HepG2 (cell line): ENCODE data around the gene PHKB. TPM values are rescaled to one million over a fixed set of nuclear protein-coding genes. Genes with fewer than 3 reads are reported as not detected.

Experiments used
- ATAC-seq: fragments of 200-7000 bp; cut with Tn5 transposase; 3 replicates; pipeline ENCODE4 v1.9.1; 2020; ENCODE audit warnings: mild to moderate bottlenecking, moderate library complexity
- BruUV-seq: library from RNA; stranded (reverse); fragments of 400-500 nt; replicated peaks from 2 replicates; lab custom pipeline; 2021; lab: Mats Ljungman, UMichigan
- CTCF ChIA-PET: fragments of 300-600 bp; formaldehyde crosslinking; extraction: SDS; loops from one replicate; lab custom pipeline; 2021; ENCODE audit warnings: low total read pairs, inconsistent platforms, low intra/inter-chr PET ratio; lab: Yijun Ruan, JAX
- POLR2A ChIA-PET: fragments of 350-600 bp; sonication (Branson Sonifier 250); formaldehyde crosslinking; loops from one replicate; lab custom pipeline; 2020; ENCODE audit warnings: antibody characterized with exemption, inconsistent platforms; lab: Yijun Ruan, JAX
- DNase-seq: peaks from one replicate; pipeline ENCODE4 v3.0.0-alpha.2; 2015; ENCODE audit warnings: low spot score
- FAIRE-seq: peaks from 3 replicates; lab custom pipeline; 2011; peaks lifted over from hg19 to GRCh38; lab: Jason Lieb, UNC
- H2AFZ ChIP-seq: one replicate; pipeline ENCODE4 v1.6.1; 2011; ENCODE audit warnings: low read length, inconsistent platforms
- H3K27ac ChIP-seq: fragments of 300-600 bp; 3 replicates; pipeline ENCODE4 v1.8.0; 2011; ENCODE audit warnings: mixed run types, mild to moderate bottlenecking, mixed read lengths, low read length, inconsistent platforms; ENCODE audit not compliant: insufficient read depth; ENCODE audit errors: extremely low read length
- H3K27me3 ChIP-seq, 2 experiments: fragments of 200-600 bp in 1 of 2; 2 replicates in 1 of 2; 3 replicates in 1 of 2; pipeline versions ENCODE4 v1.6.0 to v1.8.0; 2011; ENCODE audit warnings: low read length in 2 of 2, mild to moderate bottlenecking in 2 of 2, moderate library complexity in 2 of 2, inconsistent platforms in 1 of 2; ENCODE audit not compliant: insufficient read depth in 2 of 2, control insufficient read depth in 1 of 2
- H3K36me3 ChIP-seq, 2 experiments: fragments of 200-600 bp in 1 of 2; replicated peaks in 1 of 2; 2 replicates in 1 of 2; 3 replicates in 1 of 2; pipeline versions ENCODE4 v1.5.1 to v1.8.0; 2011; ENCODE audit warnings: low read length in 2 of 2, inconsistent platforms in 1 of 2; ENCODE audit not compliant: insufficient read depth in 2 of 2, control insufficient read depth in 1 of 2
- H3K4me1 ChIP-seq: 2 replicates; pipeline ENCODE4 v1.5.1; 2012; ENCODE audit warnings: low read length, inconsistent platforms; ENCODE audit not compliant: insufficient read depth
- H3K4me2 ChIP-seq: 2 replicates; pipeline ENCODE4 v1.6.0; 2011; ENCODE audit warnings: low read depth, low read length, inconsistent platforms
- H3K4me3 ChIP-seq, 3 experiments: fragments of 200-600 bp in 1 of 3; sonication (generic), shearing (Covaris generic) in 1 of 3; replicated peaks in 1 of 3; 2 replicates each; pipeline ENCODE4 v1.5.1; 2011 to 2016; ENCODE audit warnings: low read length in 3 of 3, inconsistent platforms in 2 of 3, low read depth in 2 of 3, mild to moderate bottlenecking in 2 of 3, control low read depth in 1 of 3, mixed read lengths in 1 of 3; ENCODE audit not compliant: insufficient read depth in 1 of 3
- H3K79me2 ChIP-seq: one replicate; pipeline ENCODE4 v1.6.1; 2011; ENCODE audit warnings: low read length, inconsistent platforms; ENCODE audit not compliant: insufficient read depth
- H3K9ac ChIP-seq: 2 replicates; pipeline ENCODE4 v1.6.0; 2011; ENCODE audit warnings: mild to moderate bottlenecking, low read depth, low read length, inconsistent platforms; ENCODE audit not compliant: insufficient read depth
- H3K9me3 ChIP-seq: 2 replicates; pipeline ENCODE4 v1.5.1; 2012; ENCODE audit warnings: mild to moderate bottlenecking, low read length
- H4K20me1 ChIP-seq: 2 replicates; pipeline ENCODE4 v1.6.0; 2011; ENCODE audit warnings: inconsistent platforms, mild to moderate bottlenecking, low read length, moderate library complexity; ENCODE audit not compliant: insufficient read depth
- ATF7 ChIP-seq, 2 experiments: fragments of 450-650 bp in 1 of 2; sonication (generic) in 1 of 2; formaldehyde crosslinking in 1 of 2; IDR thresholded peaks; 2 replicates each; pipeline versions ENCODE4 v1.4.0 to v1.6.1; 2016 to 2020; ENCODE audit warnings: antibody characterized with exemption in 1 of 2, mild to moderate bottlenecking in 1 of 2, missing genetic modification reagents in 1 of 2
- CREB1 ChIP-seq, 2 experiments: fragments of 450-650 bp in 1 of 2; IDR thresholded peaks; 2 replicates each; pipeline ENCODE4 v1.6.1; 2016 to 2017; ENCODE audit warnings: control low read depth in 1 of 2, mild to moderate bottlenecking in 1 of 2, missing compliant biosample characterization in 1 of 2, missing genetic modification characterization in 1 of 2
- CREBL2 ChIP-seq: sonication (generic); formaldehyde crosslinking; IDR thresholded peaks from 2 replicates; pipeline ENCODE4 v1.8.1; 2023; ENCODE audit warnings: missing genetic modification reagents, mild to moderate bottlenecking, borderline replicate concordance
- KLF6 ChIP-seq: IDR thresholded peaks from 2 replicates; pipeline ENCODE4 v1.8.0; 2016; ENCODE audit warnings: missing biosample characterization, missing genetic modification reagents
- MED13 ChIP-seq: sonication (generic); formaldehyde crosslinking; IDR thresholded peaks from 2 replicates; pipeline ENCODE4 v1.5.0; 2020; ENCODE audit warnings: missing genetic modification reagents
- NCOA5 ChIP-seq: sonication (generic); formaldehyde crosslinking; IDR thresholded peaks from 2 replicates; pipeline ENCODE4 v1.4.0; 2020; ENCODE audit warnings: missing genetic modification reagents
- PBX3 ChIP-seq: sonication (generic); formaldehyde crosslinking; IDR thresholded peaks from 2 replicates; pipeline ENCODE4 v1.8.1; 2023; ENCODE audit warnings: missing genetic modification reagents, inconsistent platforms, borderline replicate concordance
- POLR2AphosphoS5 ChIP-seq: IDR thresholded peaks from 2 replicates; pipeline ENCODE4 v1.6.1; 2012; ENCODE audit warnings: low read depth, low read length
- RBM22 ChIP-seq: fragments of 200-400 bp; formaldehyde crosslinking; optimal IDR thresholded peaks from 2 replicates; pipeline ENCODE3; 2017; ENCODE audit warnings: mild to moderate bottlenecking, low read length, moderate library complexity
- RERE ChIP-seq: IDR thresholded peaks from 2 replicates; pipeline ENCODE4 v1.6.1; 2016; ENCODE audit warnings: low read depth, missing genetic modification reagents, missing compliant biosample characterization
- TRIM22 ChIP-seq: fragments of 450-650 bp; IDR thresholded peaks from 2 replicates; pipeline ENCODE4 v1.6.1; 2017
- ZKSCAN8 ChIP-seq: IDR thresholded peaks from 2 replicates; pipeline ENCODE4 v1.6.1; 2016; ENCODE audit warnings: borderline replicate concordance, missing genetic modification reagents, missing compliant biosample characterization
- ZMYM3 ChIP-seq: sonication (generic); formaldehyde crosslinking; IDR thresholded peaks from 2 replicates; pipeline ENCODE4 v1.5.1; 2020; ENCODE audit warnings: mild to moderate bottlenecking, missing genetic modification reagents
- ZNF713 ChIP-seq: sonication (generic); formaldehyde crosslinking; IDR thresholded peaks from 2 replicates; pipeline ENCODE4 v1.4.0; 2020; ENCODE audit warnings: mild to moderate bottlenecking, missing genetic modification reagents
- in situ Hi-C: cut with HindIII; loops from 2 replicates; pipeline ENCODE4 v1.10.0; 2017; ENCODE audit warnings: low pct_unique_long_range_greater_than_20kb; ENCODE audit not compliant: extremely low pct_ligation_motif_present
- intact Hi-C: fragments of 100-400 bp; cut with micrococcal nuclease; formaldehyde crosslinking; loops from one replicate; pipeline ENCODE4 v1.10.0; 2022; ENCODE audit not compliant: unreplicated experiment
- polyA plus RNA-seq, 8 experiments: library from polyadenylated mRNA; depleted of rRNA in 3 of 8; stranded (reverse) in 7 of 8; unstranded in 1 of 8; fragments of >200 nt; fragmentation: Illumina TruSeq in 4 of 8; extraction: Trizol in 4 of 8; gene quantifications; 2 replicates each; pipeline versions ENCODE4 v1.2.1 to v1.2.3, GENCODE V29; 2011 to 2016; ENCODE audit warnings: low read depth in 4 of 8, missing spikeins in 1 of 8, mixed read lengths in 1 of 8; ENCODE audit not compliant: insufficient read depth in 1 of 8
- total RNA-seq, 5 experiments: library from RNA; depleted of rRNA; stranded (reverse); fragments of >200 nt; fragmentation: Illumina TruSeq; extraction: Trizol; gene quantifications; 2 replicates each; pipeline ENCODE4 v1.2.3, GENCODE V29; 2016; ENCODE audit warnings: low read depth in 1 of 5

PHKB gene
- total and polyA plus RNA-seq, 2 of the 13 experiments (the other 11 are each of a cell fraction or from before 2014, with no cell fraction given) = 66.0 to 80.8 TPM

GRCh38 chr16:47574091-47575054 lies 113.2 kb downstream of the PHKB start (continued):
- TF ChIP-seq RERE (no peak), ZMYM3 (CRISPR knock-in tag) (no peak), PBX3 (CRISPR knock-in tag) (no peak), KLF6 (CRISPR knock-in tag) (no peak)

DNA sequence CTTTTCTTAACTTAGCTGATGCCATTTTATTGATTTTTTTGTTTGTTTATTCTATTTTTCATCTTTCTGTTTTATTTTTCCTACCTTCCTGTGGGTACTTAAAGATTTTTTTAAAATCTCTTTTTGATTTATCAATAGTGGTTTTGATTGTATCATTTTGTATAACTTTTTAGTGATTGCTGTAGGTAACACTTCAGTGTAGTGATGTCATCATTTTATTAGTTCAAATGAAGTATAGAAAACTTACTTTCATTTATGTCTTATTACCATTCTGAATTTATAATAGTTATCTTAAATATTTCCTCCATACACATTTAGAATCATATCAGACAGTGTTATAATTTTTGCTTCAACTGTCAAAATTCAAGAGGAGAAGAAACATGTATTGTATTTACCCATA lies 115.9 kb downstream of the PHKB start:
- Histone ChIP-seq H4K20me1 (no peaks in the 10 kb centered on the region), H3K4me2 (no peak overlapping the region), H3K79me2 (no peaks in the 10 kb centered on the region), H3K36me3 (no peaks in the 10 kb centered on the region; a peak in 1 of 5 replicates), H3K9ac (no peak overlapping the region), H3K27ac (no peak overlapping the region), H3K9me3 (no peaks in the 10 kb centered on the region), H3K4me1 (no peaks in the 10 kb centered on the region), H2AFZ (no peak overlapping the region), H3K27me3 (no peaks in the 10 kb centered on the region), H3K4me3 (no peak overlapping the region)
- no peak for FAIRE-seq
- no peak for DNase-seq
- in situ Hi-C loops (no loop called here), intact Hi-C loops (no loop called here)
- BruUV-seq = no TSS peak
- no peak for ATAC-seq
- TF ChIP-seq CREBL2 (CRISPR knock-in tag) = no peak
- TF ChIP-seq NCOA5 (CRISPR knock-in tag) = no peak
- no peak for TF ChIP-seq ZKSCAN8
- TF ChIP-seq ZNF713 = no peak
- no peak for TF ChIP-seq RBM22
- TF ChIP-seq ATF7 (IDR thresholded peaks at IDR 0.05) = peak; percentile 94
- no peak for TF ChIP-seq ATF7 (CRISPR knock-in tag; IDR thresholded peaks at IDR 0.05)
- no peak for TF ChIP-seq MED13
- TF ChIP-seq TRIM22 = no peak
- no peak for TF ChIP-seq POLR2AphosphoS5
- peak; percentile 46; the same call in 1 of the 2 replicates for TF ChIP-seq CREB1 (IDR thresholded peaks at IDR 0.05)
- no peak for TF ChIP-seq CREB1 (CRISPR knock-in tag; IDR thresholded peaks at IDR 0.05)
- ChIA-PET POLR2A (no interaction called here), CTCF (no interaction called here)
